Endothelial cell of umbilical vein (primary cell): Measurements from ENCODE around the gene TRIM3. TPM values are rescaled to one million over a fixed set of nuclear protein-coding genes. Genes with fewer than 3 reads are reported as not detected.

Experiments
- BruUV-seq: library from RNA; stranded (reverse); fragments of 400-500 nt; replicated peaks from 2 replicates; lab custom pipeline; 2021; lab: Mats Ljungman, UMichigan
- CTCF ChIA-PET: fragments of 300-600, 350-600 bp; sonication (Branson Sonifier 250); formaldehyde crosslinking; loops from one replicate; lab custom pipeline; 2021; ENCODE audit warnings: antibody characterized with exemption, inconsistent platforms; lab: Charles Lee
- POLR2A ChIA-PET: fragments of 300-600, 350-600 bp; sonication (Branson Sonifier 250); formaldehyde crosslinking; loops from one replicate; lab custom pipeline; 2021; ENCODE audit warnings: antibody characterized with exemption, inconsistent platforms; lab: Charles Lee
- DNase-seq: peaks from one replicate; pipeline ENCODE4 v3.0.0-alpha.2; 2011; ENCODE audit warnings: low read depth, low spot score
- FAIRE-seq: peaks from 2 replicates; lab custom pipeline; 2011; peaks lifted over from hg19 to GRCh38; lab: Jason Lieb, UNC
- H2AFZ ChIP-seq: 2 replicates; pipeline ENCODE4 v1.6.0; 2012; ENCODE audit warnings: low read depth, low read length, control low read depth, inconsistent platforms
- H3K27ac ChIP-seq: 2 replicates; pipeline ENCODE4 v1.5.1; 2011; ENCODE audit warnings: low read depth, mild to moderate bottlenecking, control low read depth, low read length, moderate library complexity; ENCODE audit not compliant: insufficient read depth
- H3K27me3 ChIP-seq, 2 experiments: 2 replicates each; pipeline versions ENCODE4 v1.6.0 to v1.6.1; 2011; ENCODE audit warnings: low read length in 2 of 2, mixed read lengths in 1 of 2; ENCODE audit not compliant: control insufficient read depth in 2 of 2, insufficient read depth in 2 of 2
- H3K36me3 ChIP-seq, 2 experiments: 2 replicates in 1 of 2; 3 replicates in 1 of 2; pipeline ENCODE4 v1.5.1; 2011; ENCODE audit warnings: low read length in 2 of 2, mild to moderate bottlenecking in 1 of 2, moderate library complexity in 1 of 2; ENCODE audit not compliant: control insufficient read depth in 2 of 2, insufficient read depth in 2 of 2; ENCODE audit errors: extremely low read depth in 1 of 2
- H3K4me1 ChIP-seq: 3 replicates; pipeline ENCODE4 v1.5.1; 2011; ENCODE audit warnings: mild to moderate bottlenecking, low read length; ENCODE audit not compliant: control insufficient read depth, insufficient read depth; ENCODE audit errors: extremely low read depth
- H3K4me2 ChIP-seq: 2 replicates; pipeline ENCODE4 v1.6.1; 2011; ENCODE audit warnings: low read length, control low read depth, mixed read lengths; ENCODE audit not compliant: insufficient read depth
- H3K4me3 ChIP-seq, 3 experiments: fragments of 200-600 bp in 1 of 3; sonication (generic), shearing (Covaris generic) in 1 of 3; replicated peaks in 1 of 3; 2 replicates each; pipeline ENCODE4 v1.5.1; 2011 to 2016; ENCODE audit warnings: control low read depth in 3 of 3, low read length in 3 of 3, mild to moderate bottlenecking in 2 of 3, inconsistent platforms in 1 of 3, low read depth in 1 of 3, moderate library complexity in 1 of 3; ENCODE audit not compliant: insufficient read depth in 1 of 3
- H3K79me2 ChIP-seq: 2 replicates; pipeline ENCODE4 v1.6.0; 2012; ENCODE audit warnings: low read length, inconsistent platforms; ENCODE audit not compliant: control insufficient read depth, insufficient read depth
- H3K9ac ChIP-seq: replicated peaks from 2 replicates; pipeline ENCODE3; 2011; ENCODE audit warnings: low read length, control low read depth; ENCODE audit not compliant: insufficient read depth; ENCODE audit errors: extremely low read depth
- H3K9me1 ChIP-seq: replicated peaks from 3 replicates; pipeline ENCODE4 v1.6.0; 2011; ENCODE audit warnings: mild to moderate bottlenecking, low read length; ENCODE audit not compliant: control insufficient read depth, insufficient read depth; ENCODE audit errors: extremely low read depth
- H3K9me3 ChIP-seq: replicated peaks from 2 replicates; pipeline ENCODE4 v1.5.1; 2012; ENCODE audit warnings: low read length, inconsistent platforms; ENCODE audit not compliant: control insufficient read depth, insufficient read depth
- H4K20me1 ChIP-seq: replicated peaks from 2 replicates; pipeline ENCODE3; 2011; ENCODE audit warnings: mild to moderate bottlenecking, low read length; ENCODE audit not compliant: control insufficient read depth, insufficient read depth; ENCODE audit errors: extremely low read depth
- CTCF ChIP-seq, 2 donors: IDR thresholded peaks; 1 replicate in 1 of 2; 2 replicates in 1 of 2; pipeline ENCODE4 v1.5.1; 2011; ENCODE audit warnings: low read length in 2 of 2, mild to moderate bottlenecking in 2 of 2, moderate library complexity in 2 of 2, control low read depth in 1 of 2, inconsistent platforms in 1 of 2, low read depth in 1 of 2; ENCODE audit not compliant: insufficient read depth in 1 of 2; ENCODE audit errors: extremely low read depth in 1 of 2
- EZH2 ChIP-seq: IDR thresholded peaks from 2 replicates; pipeline ENCODE4 v1.6.1; 2012; ENCODE audit warnings: borderline replicate concordance, low read depth, mild to moderate bottlenecking, moderate library complexity, low read length, inconsistent platforms; ENCODE audit not compliant: severe bottlenecking
- FOS ChIP-seq: IDR thresholded peaks from 2 replicates; pipeline ENCODE4 v1.6.1; 2011; ENCODE audit warnings: mild to moderate bottlenecking, low read length, moderate library complexity, borderline replicate concordance; ENCODE audit not compliant: insufficient read depth
- GATA2 ChIP-seq: IDR thresholded peaks from 2 replicates; pipeline ENCODE4 v1.7.0; 2011; ENCODE audit warnings: low read depth, mild to moderate bottlenecking, moderate library complexity, mixed read lengths, low read length; ENCODE audit not compliant: insufficient read length, insufficient read depth
- JUN ChIP-seq: IDR thresholded peaks from 2 replicates; pipeline ENCODE4 v1.6.1; 2011; ENCODE audit warnings: borderline replicate concordance, low read depth; ENCODE audit not compliant: insufficient read length, insufficient read depth
- MYC ChIP-seq: IDR thresholded peaks from one replicate; pipeline ENCODE4 v1.6.1; 2011; ENCODE audit warnings: mild to moderate bottlenecking, low read depth, low read length
- POLR2A ChIP-seq: IDR thresholded peaks from 2 replicates; pipeline ENCODE4 v1.6.1; 2012; ENCODE audit warnings: low read depth, mild to moderate bottlenecking, control low read depth, low read length
- POLR2AphosphoS5 ChIP-seq: IDR thresholded peaks from 2 replicates; pipeline ENCODE4 v1.6.1; 2012; ENCODE audit warnings: low read depth, mild to moderate bottlenecking, control low read depth, low read length, moderate library complexity; ENCODE audit not compliant: insufficient read depth
- dilution Hi-C: fragments of 300-500 bp; cut with MboI; formaldehyde crosslinking; loops from one replicate; pipeline ENCODE4 v1.15.0; 2019; ENCODE audit warnings: low sequenced_read_pairs; ENCODE audit not compliant: extremely low pct_ligation_motif_present
- intact Hi-C: fragments of 100-400 bp; cut with micrococcal nuclease; formaldehyde crosslinking; loops from one replicate; pipeline ENCODE4 v1.10.0; 2022
- polyA plus RNA-seq, 4 experiments: library from polyadenylated mRNA; depleted of rRNA in 3 of 4; stranded (reverse) in 3 of 4; unstranded in 1 of 4; fragments of >200 nt; gene quantifications; 2 replicates each; pipeline versions ENCODE4 v1.2.1 to v1.2.3, GENCODE V29; 2011 to 2012; ENCODE audit warnings: missing spikeins in 1 of 4
- total RNA-seq: library from RNA; stranded (reverse); gene quantifications from 2 replicates; pipeline ENCODE4 v1.2.3, GENCODE V29; 2021
- TF ChIP-seq, protein P1 (sequence below): IDR thresholded peaks from 2 replicates; pipeline ENCODE4 v1.6.1; 2011; ENCODE audit not compliant: insufficient read depth, insufficient read length

Gene TRIM3
- total and polyA plus RNA-seq, 2 donors (not counting 3 experiments of a cell fraction or from before 2014, with no cell fraction given): 21.8 to 29.2 TPM

GRCh38 chr11:6411594-6412031 is 62.1 kb downstream of the TRIM3 start:
- Histone ChIP-seq H3K9me3 (no peaks in the 10 kb centered on the region), H3K4me1 (no peaks in the 10 kb centered on the region), H3K4me2 (no peak overlapping the region), H2AFZ (no peak overlapping the region), H3K27ac (no peak overlapping the region), H3K9ac (no peak overlapping the region), H3K27me3 (no peaks in the 10 kb centered on the region), H4K20me1 (no peaks in the 10 kb centered on the region), H3K4me3 (no peak overlapping the region), H3K36me3 (peaks cover 0 to 10% of the 10 kb centered on the region in 2 experiments), H3K79me2 (no peaks in the 10 kb centered on the region), H3K9me1 (no peaks in the 10 kb centered on the region)
- DNase-seq (no peak), FAIRE-seq (no peak)
- ChIA-PET CTCF (interaction anchor here (1.0 to 2.6 kb wide), 4 partner anchors 9 to 32 kb away, joined by 3 to 12 read pairs (median 8); no protein-coding TSS in a partner anchor), POLR2A (no interaction called here)
- intact Hi-C loops: no loop called here
- no peak for TF ChIP-seq POLR2AphosphoS5
- TF ChIP-seq EZH2: no peak
- TF ChIP-seq POLR2A: no peak
- no peak for TF ChIP-seq JUN
- TF ChIP-seq CTCF (IDR thresholded peaks at IDR 0.05; ENCODE audit: extremely low read depth in 1 of 2, insufficient read depth in 1 of 2, low read depth in 1 of 2, low read length in 2 of 2): no peak
- TF ChIP-seq, protein P1, sequence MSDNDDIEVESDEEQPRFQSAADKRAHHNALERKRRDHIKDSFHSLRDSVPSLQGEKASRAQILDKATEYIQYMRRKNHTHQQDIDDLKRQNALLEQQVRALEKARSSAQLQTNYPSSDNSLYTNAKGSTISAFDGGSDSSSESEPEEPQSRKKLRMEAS: no peak
- no peak for TF ChIP-seq MYC
- TF ChIP-seq GATA2: no peak
- no peak for TF ChIP-seq FOS
- dilution Hi-C loops: no loop called here
- BruUV-seq: no TSS peak
